Breast epithelium (tissue), 3 donors: ENCODE data around the gene DCAF15.

Source experiments
- POLR2A ChIP-seq: fragments of 450-650 bp; IDR thresholded peaks from one replicate; pipeline ENCODE4 v1.6.1; 2016; ENCODE audit warnings: antibody characterized with exemption, mild to moderate bottlenecking, moderate library complexity
- TF ChIP-seq, protein P1 (sequence below), 3 donors: fragments of 450-650 bp; IDR thresholded peaks; one replicate each; pipeline ENCODE4 v1.5.1; 2016 to 2017; ENCODE audit warnings: antibody characterized with exemption in 3 of 3, mild to moderate bottlenecking in 3 of 3, moderate library complexity in 3 of 3

DNA sequence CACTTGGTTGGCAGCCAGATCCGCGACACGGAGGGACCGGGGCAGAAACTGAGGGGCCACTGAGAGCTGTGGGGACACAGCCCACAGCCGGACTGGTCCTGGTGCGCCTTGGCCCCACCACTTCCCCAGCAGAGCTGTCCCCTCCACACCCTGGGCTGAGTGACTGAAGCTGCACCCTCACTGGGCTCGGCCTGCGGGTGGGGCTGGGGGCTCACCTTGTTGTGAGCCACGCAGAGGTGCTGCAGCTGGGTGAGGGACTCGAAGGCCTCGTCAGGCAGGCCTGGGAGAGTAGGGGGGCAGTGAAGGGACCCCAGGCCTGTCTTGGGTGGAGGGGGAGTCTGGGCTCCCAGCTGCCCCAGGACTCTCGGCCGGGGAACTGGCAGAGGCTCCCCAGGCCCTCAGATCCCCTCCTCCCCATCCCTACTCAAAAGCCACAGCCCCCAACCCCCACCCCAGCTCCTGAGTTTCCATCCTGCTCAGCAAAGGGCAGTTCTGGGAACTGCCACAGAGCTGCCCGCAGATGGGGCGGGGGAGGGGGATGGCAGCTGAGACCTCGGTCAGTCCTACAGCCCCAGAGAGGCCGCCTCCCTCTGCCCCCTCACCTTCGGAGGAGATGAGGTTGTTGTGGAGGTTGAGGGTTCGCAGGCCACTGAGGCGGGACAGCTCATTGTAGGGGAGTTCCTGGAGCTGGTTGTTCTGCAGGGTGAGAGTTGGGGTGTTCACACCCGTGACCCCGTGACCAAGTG lies 16.4 kb upstream of the DCAF15 start:
- no peak for TF ChIP-seq POLR2A
- TF ChIP-seq, protein P1, sequence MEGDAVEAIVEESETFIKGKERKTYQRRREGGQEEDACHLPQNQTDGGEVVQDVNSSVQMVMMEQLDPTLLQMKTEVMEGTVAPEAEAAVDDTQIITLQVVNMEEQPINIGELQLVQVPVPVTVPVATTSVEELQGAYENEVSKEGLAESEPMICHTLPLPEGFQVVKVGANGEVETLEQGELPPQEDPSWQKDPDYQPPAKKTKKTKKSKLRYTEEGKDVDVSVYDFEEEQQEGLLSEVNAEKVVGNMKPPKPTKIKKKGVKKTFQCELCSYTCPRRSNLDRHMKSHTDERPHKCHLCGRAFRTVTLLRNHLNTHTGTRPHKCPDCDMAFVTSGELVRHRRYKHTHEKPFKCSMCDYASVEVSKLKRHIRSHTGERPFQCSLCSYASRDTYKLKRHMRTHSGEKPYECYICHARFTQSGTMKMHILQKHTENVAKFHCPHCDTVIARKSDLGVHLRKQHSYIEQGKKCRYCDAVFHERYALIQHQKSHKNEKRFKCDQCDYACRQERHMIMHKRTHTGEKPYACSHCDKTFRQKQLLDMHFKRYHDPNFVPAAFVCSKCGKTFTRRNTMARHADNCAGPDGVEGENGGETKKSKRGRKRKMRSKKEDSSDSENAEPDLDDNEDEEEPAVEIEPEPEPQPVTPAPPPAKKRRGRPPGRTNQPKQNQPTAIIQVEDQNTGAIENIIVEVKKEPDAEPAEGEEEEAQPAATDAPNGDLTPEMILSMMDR (IDR thresholded peaks at IDR 0.05), result no peak
